DOHH2 (cell line): ENCODE data around the gene ADAP1.
"Not testable (repeated sequence)": the region's sequence is repeated elsewhere in the genome, so short reads cannot be mapped to it uniquely, and the experiment has no call there.

Source experiments
- H3F3A ChIP-seq: fragments of 200-600 bp; sonication (generic), shearing (Covaris generic); 2 replicates; pipeline ENCODE4 v1.6.0; 2016; ENCODE audit warnings: antibody characterized with exemption, mild to moderate bottlenecking; ENCODE audit not compliant: control insufficient read depth, insufficient read depth
- H3K27ac ChIP-seq: fragments of 200-600 bp; sonication (generic); 2 replicates; pipeline ENCODE4 v1.5.1; 2014; ENCODE audit warnings: low read depth, mild to moderate bottlenecking, low read length, moderate library complexity
- H3K27me3 ChIP-seq: fragments of 200-600 bp; sonication (generic); 2 replicates; pipeline ENCODE4 v1.6.1; 2014; ENCODE audit warnings: mild to moderate bottlenecking, low read length, mixed read lengths; ENCODE audit not compliant: control insufficient read depth
- H3K36me3 ChIP-seq: fragments of 200-600 bp; sonication (generic); 2 replicates; pipeline ENCODE4 v1.6.1; 2014; ENCODE audit warnings: mild to moderate bottlenecking, low read length, moderate library complexity, mixed read lengths; ENCODE audit not compliant: control insufficient read depth
- H3K4me1 ChIP-seq: fragments of 200-600 bp; sonication (generic); 2 replicates; pipeline ENCODE4 v1.6.1; 2014; ENCODE audit warnings: mild to moderate bottlenecking, low read length, mixed read lengths; ENCODE audit not compliant: control insufficient read depth
- H3K4me2 ChIP-seq: fragments of 200-600 bp; sonication (generic); 2 replicates; pipeline ENCODE4 v1.6.0; 2014; ENCODE audit warnings: mild to moderate bottlenecking, low read length, moderate library complexity
- H3K4me3 ChIP-seq: fragments of 200-600 bp; sonication (generic); 2 replicates; pipeline ENCODE4 v1.5.1; 2014; ENCODE audit warnings: mild to moderate bottlenecking, low read length, mixed read lengths
- H3K79me2 ChIP-seq: fragments of 200-600 bp; sonication (generic); 2 replicates; pipeline ENCODE4 v1.6.1; 2014; ENCODE audit warnings: mild to moderate bottlenecking, low read length, mixed read lengths; ENCODE audit not compliant: control insufficient read depth
- H3K9me2 ChIP-seq: fragments of 200-600 bp; sonication (generic); replicated peaks from 2 replicates; pipeline ENCODE4 v1.6.1; 2014; ENCODE audit warnings: mild to moderate bottlenecking, low read length, mixed read lengths; ENCODE audit not compliant: control insufficient read depth
- H3K9me3 ChIP-seq: fragments of 200-600 bp; sonication (generic); 2 replicates; pipeline ENCODE4 v1.6.1; 2014; ENCODE audit warnings: antibody characterized with exemption, low read length, mixed read lengths; ENCODE audit not compliant: control insufficient read depth, insufficient read depth
- H4K20me1 ChIP-seq: fragments of 200-600 bp; sonication (generic); 2 replicates; pipeline ENCODE4 v1.6.0; 2014; ENCODE audit warnings: low read depth, mild to moderate bottlenecking, antibody characterized with exemption, low read length, moderate library complexity; ENCODE audit not compliant: control insufficient read depth, insufficient read depth
- CTCF ChIP-seq: fragments of 200-600 bp; sonication (generic); IDR thresholded peaks from one replicate; pipeline ENCODE4 v1.5.1; 2014; ENCODE audit warnings: antibody characterized with exemption, mild to moderate bottlenecking, low read depth, low read length; ENCODE audit not compliant: poor library complexity, severe bottlenecking
- EZH2phosphoT487 ChIP-seq: fragments of 200-600 bp; sonication (generic); IDR thresholded peaks from 2 replicates; pipeline ENCODE4 v1.6.1; 2017; ENCODE audit warnings: borderline replicate concordance, mild to moderate bottlenecking, antibody characterized with exemption, low read length, moderate library complexity, mixed read lengths

The ADAP1 gene

DNA sequence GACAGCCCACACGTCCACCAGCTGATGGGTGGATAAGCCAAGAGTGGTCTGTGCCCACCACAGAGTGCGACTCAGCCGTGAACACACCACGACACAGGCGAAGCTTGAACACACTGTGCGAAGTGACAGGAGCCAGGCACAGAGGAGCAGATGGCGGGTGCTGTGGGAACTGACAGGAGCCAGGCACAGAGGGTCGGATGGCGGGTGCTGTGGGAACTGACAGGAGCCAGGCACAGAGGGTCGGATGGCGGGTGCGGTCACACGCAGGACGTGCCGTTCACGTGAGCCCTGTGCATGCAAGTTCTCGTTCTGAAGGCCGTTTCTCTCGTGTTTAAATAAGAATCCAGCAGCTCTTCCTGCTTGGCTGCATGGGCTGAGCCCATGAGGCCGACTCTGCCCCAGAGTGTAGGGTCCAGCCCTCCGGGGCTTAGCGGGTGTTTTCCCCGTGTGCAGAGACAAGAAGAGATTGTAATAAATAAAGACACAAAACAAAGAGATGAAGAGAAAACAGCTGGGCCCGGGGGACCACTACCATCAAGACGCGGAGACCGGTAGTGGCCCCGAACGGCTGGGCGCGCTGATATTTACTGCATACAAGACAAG is 5.9 kb upstream of the ADAP1 start:
- no peak for TF ChIP-seq CTCF
- TF ChIP-seq EZH2phosphoT487: no peak
- Histone ChIP-seq H3K4me1 (peaks cover 56% of the 10 kb centered on the region), H3K9me2 (no peaks in the 10 kb centered on the region), H3K36me3 (peaks cover 7% of the 10 kb centered on the region), H3K4me3 (no peak overlapping the region), H3K27ac (no peak overlapping the region), H3K79me2 (no peaks in the 10 kb centered on the region), H4K20me1 (no peaks in the 10 kb centered on the region), H3K27me3 (peaks cover 8% of the 10 kb centered on the region), H3K4me2 (no peak overlapping the region), H3K9me3 (no peaks in the 10 kb centered on the region), H3F3A (peaks cover 20% of the 10 kb centered on the region)

GRCh38 chr7:959740-960139 is 5.3 kb upstream of the ADAP1 start:
- not testable (repeated sequence) for H3K4me3 ChIP-seq, H3K4me2 ChIP-seq, H3K36me3 ChIP-seq, H3K27ac ChIP-seq, H3K9me3 ChIP-seq, H4K20me1 ChIP-seq, H3K79me2 ChIP-seq, H3K9me2 ChIP-seq
- peaks cover 14% of the 10 kb centered on the region for H3K27me3 ChIP-seq
- H3F3A ChIP-seq: peaks cover 13% of the 10 kb centered on the region
- H3K4me1 ChIP-seq: peaks cover 50% of the 10 kb centered on the region

DNA sequence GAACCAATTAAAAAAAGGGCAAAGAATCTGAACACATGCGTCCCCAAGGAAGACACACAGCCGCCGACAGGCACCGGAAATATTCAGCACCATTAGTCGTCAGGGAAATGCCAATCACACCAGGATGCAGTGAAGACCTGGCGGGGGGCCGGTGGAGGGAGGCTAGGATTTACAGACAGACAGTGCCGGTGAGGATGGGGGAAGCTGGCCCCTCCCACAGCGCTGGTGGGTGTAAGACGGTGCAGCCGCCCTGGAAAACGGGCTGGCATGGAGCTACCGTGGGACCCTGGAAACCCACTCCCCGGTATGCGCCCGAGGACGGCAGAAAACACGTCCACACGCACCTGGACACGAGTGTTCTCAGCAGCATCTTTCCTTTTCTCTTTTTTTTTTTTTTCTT is 4.8 kb upstream of the ADAP1 start:
- Histone ChIP-seq H3K9me3 (no peaks in the 10 kb centered on the region), H3K79me2 (no peaks in the 10 kb centered on the region), H4K20me1 (no peaks in the 10 kb centered on the region), H3F3A (peaks cover 9% of the 10 kb centered on the region), H3K27ac (no peak overlapping the region), H3K36me3 (no peaks in the 10 kb centered on the region), H3K4me3 (no peak overlapping the region), H3K27me3 (peaks cover 15% of the 10 kb centered on the region), H3K9me2 (no peaks in the 10 kb centered on the region), H3K4me1 (peaks cover 45% of the 10 kb centered on the region), H3K4me2 (no peak overlapping the region)
- TF ChIP-seq CTCF: no peak

GRCh38 chr7:958221-959200 is 4.0 kb upstream of the ADAP1 start:
- Histone ChIP-seq H3K4me1 (peaks cover 41% of the 10 kb centered on the region), H3K9me3 (no peaks in the 10 kb centered on the region), H3K4me3 (no peak overlapping the region), H3K27ac (no peak overlapping the region), H3K9me2 (no peaks in the 10 kb centered on the region), H3K36me3 (no peaks in the 10 kb centered on the region), H3K79me2 (no peaks in the 10 kb centered on the region), H3K4me2 (no peak overlapping the region), H3K27me3 (peaks cover 19% of the 10 kb centered on the region), H4K20me1 (no peaks in the 10 kb centered on the region), H3F3A (peaks cover 4% of the 10 kb centered on the region)
- TF ChIP-seq EZH2phosphoT487 (no peak), CTCF (peak; percentile 5)
